OCI-LY7 (cell line): ENCODE results near the gene EIPR1. TPM values are rescaled to one million over a fixed set of nuclear protein-coding genes. Genes with fewer than 3 reads are reported as not detected.

Experiments used
- BruUV-seq: library from RNA; stranded (reverse); fragments of 400-500 nt; replicated peaks from 2 replicates; lab custom pipeline; 2021; lab: Mats Ljungman, UMichigan
- CTCF ChIA-PET: fragments of 300-600 bp; sonication (Branson Sonifier 250); formaldehyde crosslinking; loops from one replicate; lab custom pipeline; 2022; ENCODE audit warnings: antibody characterized with exemption; ENCODE audit not compliant: unreplicated experiment; lab: Charles Lee
- POLR2A ChIA-PET: fragments of 300-600 bp; sonication (Branson Sonifier 250); formaldehyde crosslinking; loops from one replicate; lab custom pipeline; 2022; ENCODE audit warnings: antibody characterized with exemption; lab: Charles Lee
- DNase-seq: peaks from one replicate; pipeline ENCODE4 v3.0.0-alpha.2; 2015; ENCODE audit warnings: low spot score
- H2AFZ ChIP-seq: fragments of 200-600 bp; sonication (generic), shearing (Covaris generic); 2 replicates; pipeline ENCODE4 v1.6.1; 2014; ENCODE audit warnings: mild to moderate bottlenecking, antibody characterized with exemption, low read length, moderate library complexity
- H3K27ac ChIP-seq: fragments of 200-600 bp; sonication (generic); 2 replicates; pipeline ENCODE4 v1.5.1; 2014; ENCODE audit warnings: mixed run types, low read depth, mild to moderate bottlenecking, moderate library complexity, low read length, inconsistent platforms; ENCODE audit not compliant: poor library complexity, severe bottlenecking
- H3K36me3 ChIP-seq: fragments of 200-600 bp; sonication (generic); 2 replicates; pipeline ENCODE4 v1.6.1; 2014; ENCODE audit warnings: mild to moderate bottlenecking, antibody characterized with exemption, low read length, moderate library complexity, mixed read lengths; ENCODE audit not compliant: insufficient read depth
- H3K4me1 ChIP-seq: fragments of 200-600 bp; sonication (generic); 2 replicates; pipeline ENCODE4 v1.5.1; 2014; ENCODE audit warnings: mild to moderate bottlenecking, low read length; ENCODE audit not compliant: insufficient read depth, poor library complexity, severe bottlenecking
- H3K4me2 ChIP-seq: fragments of 200-600 bp; sonication (generic); 2 replicates; pipeline ENCODE4 v1.6.1; 2014; ENCODE audit warnings: mild to moderate bottlenecking, low read length
- H3K4me3 ChIP-seq: fragments of 200-600 bp; sonication (generic); 2 replicates; pipeline ENCODE4 v1.5.1; 2014; ENCODE audit warnings: mild to moderate bottlenecking, low read depth, low read length; ENCODE audit not compliant: poor library complexity, severe bottlenecking
- H3K79me2 ChIP-seq: fragments of 200-600 bp; sonication (generic); 2 replicates; pipeline ENCODE4 v1.6.1; 2016; ENCODE audit warnings: low read depth, mild to moderate bottlenecking, low read length, moderate library complexity, mixed read lengths; ENCODE audit not compliant: insufficient read depth
- H3K9me2 ChIP-seq: fragments of 200-600 bp; sonication (generic); 2 replicates; pipeline ENCODE4 v1.6.1; 2016; ENCODE audit warnings: mild to moderate bottlenecking, low read length, mixed read lengths; ENCODE audit not compliant: insufficient read depth
- H3K9me3 ChIP-seq: fragments of 200-600 bp; sonication (generic); 2 replicates; pipeline ENCODE4 v1.6.1; 2014; ENCODE audit warnings: mild to moderate bottlenecking, mixed run types, low read length, mixed read lengths
- H4K20me1 ChIP-seq: fragments of 200-600 bp; sonication (generic); 2 replicates; pipeline ENCODE4 v1.6.1; 2014; ENCODE audit warnings: mild to moderate bottlenecking, antibody characterized with exemption, low read length, moderate library complexity, mixed read lengths; ENCODE audit not compliant: insufficient read depth
- EZH2phosphoT487 ChIP-seq: fragments of 200-600 bp; sonication (generic); IDR thresholded peaks from 2 replicates; pipeline ENCODE4 v1.6.1; 2018; ENCODE audit warnings: low read depth, borderline replicate concordance, mild to moderate bottlenecking, mixed run types, antibody characterized with exemption, low read length, moderate library complexity, mixed read lengths
- intact Hi-C: fragments of 100-400 bp; cut with micrococcal nuclease; formaldehyde crosslinking; loops from one replicate; pipeline ENCODE4 v1.10.0; 2022; ENCODE audit not compliant: unreplicated experiment
- total RNA-seq, 2 experiments: library from RNA; depleted of rRNA in 1 of 2; stranded (reverse); fragments of >200 nt in 1 of 2; shearing (Covaris generic) in 1 of 2; gene quantifications; 2 replicates each; pipeline ENCODE4 v1.2.3, GENCODE V29; 2014 to 2022
- TF ChIP-seq, protein P1 (sequence below): fragments of 200-600 bp; sonication (generic); conservative IDR thresholded peaks from 2 replicates; pipeline ENCODE4 v1.5.1; 2014; ENCODE audit warnings: mild to moderate bottlenecking, antibody characterized with exemption, low read length, moderate library complexity, mixed read lengths

The EIPR1 gene
- total RNA-seq, 2 experiments from 2014 or later, result 60.5 to 61.7 TPM

DNA sequence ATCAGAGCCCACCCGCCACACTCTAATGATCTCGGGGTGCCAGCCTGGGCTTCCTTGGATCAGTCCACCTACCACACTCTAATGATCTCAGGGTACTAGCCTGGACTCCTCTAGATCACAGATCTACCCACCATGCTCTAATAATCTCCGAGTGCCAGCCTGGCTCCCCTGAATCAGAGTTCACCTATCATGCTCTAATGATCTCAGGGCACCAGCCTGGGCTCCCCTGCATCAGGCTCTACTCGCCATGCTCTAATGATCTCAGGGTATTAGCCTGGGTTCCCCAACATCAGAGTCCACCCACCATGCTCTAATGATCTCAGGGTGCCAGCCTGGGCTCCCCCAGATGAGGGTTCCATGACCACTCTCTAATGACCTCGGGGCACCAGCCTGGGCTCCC, 48.1 kb downstream of the EIPR1 start:
- Histone ChIP-seq H3K27ac (no peak overlapping the region), H3K4me2 (no peak overlapping the region), H3K4me3 (no peak overlapping the region), H3K36me3 (peaks cover 44% of the 10 kb centered on the region), H3K9me3 (no peaks in the 10 kb centered on the region), H3K79me2 (no peaks in the 10 kb centered on the region), H4K20me1 (no peaks in the 10 kb centered on the region), H3K9me2 (no peaks in the 10 kb centered on the region), H3K4me1 (no peaks in the 10 kb centered on the region), H2AFZ (no peak overlapping the region)
- no peak for TF ChIP-seq EZH2phosphoT487
- TF ChIP-seq, protein P1, sequence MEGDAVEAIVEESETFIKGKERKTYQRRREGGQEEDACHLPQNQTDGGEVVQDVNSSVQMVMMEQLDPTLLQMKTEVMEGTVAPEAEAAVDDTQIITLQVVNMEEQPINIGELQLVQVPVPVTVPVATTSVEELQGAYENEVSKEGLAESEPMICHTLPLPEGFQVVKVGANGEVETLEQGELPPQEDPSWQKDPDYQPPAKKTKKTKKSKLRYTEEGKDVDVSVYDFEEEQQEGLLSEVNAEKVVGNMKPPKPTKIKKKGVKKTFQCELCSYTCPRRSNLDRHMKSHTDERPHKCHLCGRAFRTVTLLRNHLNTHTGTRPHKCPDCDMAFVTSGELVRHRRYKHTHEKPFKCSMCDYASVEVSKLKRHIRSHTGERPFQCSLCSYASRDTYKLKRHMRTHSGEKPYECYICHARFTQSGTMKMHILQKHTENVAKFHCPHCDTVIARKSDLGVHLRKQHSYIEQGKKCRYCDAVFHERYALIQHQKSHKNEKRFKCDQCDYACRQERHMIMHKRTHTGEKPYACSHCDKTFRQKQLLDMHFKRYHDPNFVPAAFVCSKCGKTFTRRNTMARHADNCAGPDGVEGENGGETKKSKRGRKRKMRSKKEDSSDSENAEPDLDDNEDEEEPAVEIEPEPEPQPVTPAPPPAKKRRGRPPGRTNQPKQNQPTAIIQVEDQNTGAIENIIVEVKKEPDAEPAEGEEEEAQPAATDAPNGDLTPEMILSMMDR, result no peak
- CTCF ChIA-PET, result no interaction called here
- no peak for DNase-seq
- POLR2A ChIA-PET, result no interaction called here
- intact Hi-C loops, result no loop called here
- no TSS peak for BruUV-seq

- ChIA-PET POLR2A (no interaction called here), CTCF (no interaction called here)
- no peaks in the 10 kb centered on the region for H3K9me2 ChIP-seq
- no TSS peak for BruUV-seq
- DNase-seq, result no peak
- H3K4me1 ChIP-seq, result no peaks in the 10 kb centered on the region
- H3K4me2 ChIP-seq, result no peak overlapping the region
- no peak overlapping the region for H3K27ac ChIP-seq
- no peaks in the 10 kb centered on the region for H3K79me2 ChIP-seq
- H3K9me3 ChIP-seq, result no peaks in the 10 kb centered on the region
- intact Hi-C loops, result no loop called here
- TF ChIP-seq, protein P1, result no peak
- TF ChIP-seq EZH2phosphoT487, result no peak
- no peaks in the 10 kb centered on the region for H4K20me1 ChIP-seq
- H3K36me3 ChIP-seq, result peaks cover 23% of the 10 kb centered on the region
- no peak overlapping the region for H2AFZ ChIP-seq
- no peak overlapping the region for H3K4me3 ChIP-seq
These were observed 50.7 kb downstream of the EIPR1 start for GRCh38 chr2:3326871-3327270.

DNA sequence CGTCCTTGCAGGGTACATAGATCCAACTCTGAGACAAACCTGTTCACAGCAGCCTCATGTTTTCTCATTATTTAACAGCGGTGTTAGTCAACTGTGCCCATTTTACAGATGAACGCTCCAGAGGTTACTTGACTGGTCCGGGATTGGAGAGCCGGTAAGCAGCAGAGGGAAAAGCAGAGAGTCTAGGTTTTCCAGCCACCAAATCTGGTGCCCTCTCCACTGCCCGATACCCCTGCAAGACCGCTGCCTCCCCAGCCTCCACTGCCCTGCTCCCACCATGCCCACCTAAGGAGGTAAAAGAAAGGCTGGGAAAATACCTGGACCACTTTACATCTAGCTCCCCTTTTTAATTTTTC, 51.5 kb downstream of the EIPR1 start:
- Histone ChIP-seq H2AFZ (no peak overlapping the region), H3K9me2 (no peaks in the 10 kb centered on the region), H3K27ac (no peak overlapping the region), H3K4me3 (no peak overlapping the region), H3K4me2 (no peak overlapping the region), H4K20me1 (no peaks in the 10 kb centered on the region), H3K4me1 (no peaks in the 10 kb centered on the region), H3K79me2 (no peaks in the 10 kb centered on the region), H3K9me3 (no peaks in the 10 kb centered on the region), H3K36me3 (peaks cover 22% of the 10 kb centered on the region)
- no peak for TF ChIP-seq EZH2phosphoT487
- TF ChIP-seq, protein P1, result no peak
- intact Hi-C loops, result no loop called here
- no peak for DNase-seq
- POLR2A ChIA-PET, result interaction anchor here (0.6 kb wide), 1 partner anchor 454 kb away, joined by 3 read pairs; no protein-coding TSS in a partner anchor
- CTCF ChIA-PET, result no interaction called here
- no TSS peak for BruUV-seq
